Naive thymus-derived CD4-positive, alpha-beta T cell (primary cell): Measurements from ENCODE around the gene STARD6. TPM values are rescaled to one million over a fixed set of nuclear protein-coding genes. Genes with fewer than 3 reads are reported as not detected.

Experiments
- ATAC-seq: fragments of 150-1000 bp; cut with Tn5 transposase; 2 replicates; pipeline ENCODE4 v1.10.0; 2021; ENCODE audit warnings: mild to moderate bottlenecking, moderate library complexity
- CTCF ChIA-PET: fragments of 350-600 bp; sonication (Branson Sonifier 250); formaldehyde crosslinking; loops from one replicate; lab custom pipeline; 2021; ENCODE audit warnings: antibody characterized with exemption; lab: Charles Lee
- POLR2A ChIA-PET: fragments of 350-600 bp; sonication (Branson Sonifier 250); formaldehyde crosslinking; loops from one replicate; lab custom pipeline; 2021; ENCODE audit warnings: antibody characterized with exemption, inconsistent platforms; lab: Charles Lee
- DNase-seq, 9 donors: peaks; one replicate each; pipeline versions ENCODE4 v3.0.0 to v3.0.0-alpha.2; 2020 to 2022; ENCODE audit warnings: mixed read lengths in 1 of 9
- H3K27ac ChIP-seq: one replicate; pipeline ENCODE4 v1.7.0; 2013; ENCODE audit warnings: mild to moderate bottlenecking, low read depth, low read length, moderate library complexity
- H3K27me3 ChIP-seq, 2 donors: one replicate each; pipeline ENCODE4 v1.7.0; 2013; ENCODE audit warnings: low read length in 2 of 2, mild to moderate bottlenecking in 2 of 2, moderate library complexity in 2 of 2; ENCODE audit not compliant: control insufficient read depth in 2 of 2, insufficient read depth in 2 of 2
- H3K36me3 ChIP-seq, 3 experiments: 1 replicate in 2 of 3; 2 replicates in 1 of 3; pipeline ENCODE4 v1.7.0; 2013; ENCODE audit warnings: low read length in 3 of 3, mild to moderate bottlenecking in 3 of 3, moderate library complexity in 1 of 3; ENCODE audit not compliant: insufficient read depth in 3 of 3, control insufficient read depth in 2 of 3
- H3K4me1 ChIP-seq, 2 donors: one replicate each; pipeline ENCODE4 v1.7.0; 2013; ENCODE audit warnings: low read length in 2 of 2, mild to moderate bottlenecking in 2 of 2, moderate library complexity in 1 of 2; ENCODE audit not compliant: control insufficient read depth in 2 of 2, insufficient read depth in 2 of 2
- H3K4me3 ChIP-seq: 2 replicates; pipeline ENCODE4 v1.7.0; 2013; ENCODE audit warnings: mild to moderate bottlenecking, low read length
- H3K9me3 ChIP-seq, 3 experiments: 1 replicate in 2 of 3; 2 replicates in 1 of 3; pipeline ENCODE4 v1.7.0; 2013; ENCODE audit warnings: low read length in 3 of 3; ENCODE audit not compliant: control insufficient read depth in 2 of 3
- H3K27ac Mint-ChIP-seq, 9 donors: one replicate each; pipeline ENCODE4 v1.8.0; 2020 to 2022; ENCODE audit warnings: mixed read lengths in 9 of 9, mild to moderate bottlenecking in 8 of 9, moderate library complexity in 5 of 9, inconsistent platforms in 2 of 9
- H3K27me3 Mint-ChIP-seq, 5 donors: one replicate each; pipeline ENCODE4 v1.8.0; 2021 to 2022; ENCODE audit warnings: mixed read lengths in 5 of 5, mild to moderate bottlenecking in 1 of 5
- H3K36me3 Mint-ChIP-seq, 5 donors: one replicate each; pipeline ENCODE4 v1.8.0; 2020 to 2022; ENCODE audit warnings: mixed read lengths in 5 of 5, mild to moderate bottlenecking in 3 of 5, inconsistent platforms in 1 of 5
- H3K4me1 Mint-ChIP-seq, 7 donors: one replicate each; pipeline ENCODE4 v1.8.0; 2020 to 2022; ENCODE audit warnings: mixed read lengths in 7 of 7, mild to moderate bottlenecking in 3 of 7, inconsistent platforms in 1 of 7
- H3K4me3 Mint-ChIP-seq, 10 donors: one replicate each; pipeline ENCODE4 v1.8.0; 2020 to 2022; ENCODE audit warnings: mild to moderate bottlenecking in 10 of 10, mixed read lengths in 10 of 10, moderate library complexity in 6 of 10, inconsistent platforms in 2 of 10
- H3K9me3 Mint-ChIP-seq, 11 donors: one replicate each; pipeline ENCODE4 v1.8.0; 2020 to 2022; ENCODE audit warnings: mixed read lengths in 11 of 11, mild to moderate bottlenecking in 4 of 11, inconsistent platforms in 1 of 11, moderate library complexity in 1 of 11
- intact Hi-C, 2 donors: fragments of 100-400 bp; cut with micrococcal nuclease; formaldehyde crosslinking; loops; one replicate each; pipeline ENCODE4 v1.15.1; 2023
- polyA plus RNA-seq, 2 donors: library from polyadenylated mRNA; unstranded; fragments of 300-500 nt; fragmentation: Illumina TruSeq; gene quantifications; one replicate each; pipeline ENCODE4 v1.2.3, GENCODE V29; 2021
- total RNA-seq, 6 experiments: library from RNA in 5 of 6; stranded (reverse) in 5 of 6; gene quantifications; 1 replicate in 5 of 6; 2 replicates in 1 of 6; pipeline ENCODE4 v1.2.3 and lab custom pipeline; 2021 to 2026

Gene STARD6
- total and polyA plus RNA-seq, 7 experiments from 2014 or later = 0.31 TPM; not detected in 6

- DNase-seq = no peak
- Mint-ChIP-seq H3K36me3 (peaks cover 8 to 51% (median 18%) of the 10 kb centered on the region in 5 donors), H3K27me3 (no peaks in the 10 kb centered on the region), H3K4me1 (peaks cover 10 to 35% (median 15%) of the 10 kb centered on the region in 7 donors), H3K27ac (peak overlapping the region in 1 of 9 donors; percentile 33), H3K9me3 (no peaks in the 10 kb centered on the region), H3K4me3 (no peak overlapping the region)
- no peak overlapping the region for H3K27ac ChIP-seq
- H3K27me3 ChIP-seq = no peaks in the 10 kb centered on the region
- ATAC-seq = no peak
- ChIA-PET POLR2A (interaction anchor here (0.7 to 1.8 kb wide), 2 partner anchors 10 to 53 kb away, joined by 3 to 6 read pairs; partner anchors contain the start of gene POLI), CTCF (interaction anchor here (0.9 kb wide), 1 partner anchor 73 kb away, joined by 4 read pairs; no protein-coding TSS in a partner anchor)
- peaks cover 0 to 40% (median 0%) of the 10 kb centered on the region in 3 experiments for H3K36me3 ChIP-seq
- no peaks in the 10 kb centered on the region for H3K4me1 ChIP-seq
- H3K9me3 ChIP-seq = no peaks in the 10 kb centered on the region
- intact Hi-C loops = no loop called here
- H3K4me3 ChIP-seq = no peak overlapping the region
These were observed 78.0 kb downstream of the STARD6 start for GRCh38 chr18:54279477-54280219.

- CTCF ChIA-PET = interaction anchor here (0.6 to 0.9 kb wide), 2 partner anchors 27 to 72 kb away, joined by 3 to 4 read pairs; no protein-coding TSS in a partner anchor
- intact Hi-C loops = no loop called here
- peaks cover 0 to 34% (median 0%) of the 10 kb centered on the region in 3 experiments for H3K36me3 ChIP-seq
These were observed 79.0 kb downstream of the STARD6 start for GRCh38 chr18:54278615-54279014.

GRCh38 chr18:54277899-54278298, 79.8 kb downstream of the STARD6 start:
- Mint-ChIP-seq H3K36me3 (peaks cover 0 to 41% (median 11%) of the 10 kb centered on the region in 5 donors), H3K9me3 (no peaks in the 10 kb centered on the region), H3K27me3 (no peaks in the 10 kb centered on the region), H3K27ac (no peak overlapping the region), H3K4me3 (no peak overlapping the region), H3K4me1 (peaks cover 7 to 27% (median 12%) of the 10 kb centered on the region in 7 donors)
- Histone ChIP-seq H3K27ac (no peak overlapping the region), H3K27me3 (no peaks in the 10 kb centered on the region), H3K4me1 (no peaks in the 10 kb centered on the region), H3K36me3 (peaks cover 0 to 34% (median 0%) of the 10 kb centered on the region in 3 experiments), H3K4me3 (no peak overlapping the region), H3K9me3 (no peaks in the 10 kb centered on the region)
- ATAC-seq (no peak), DNase-seq (no peak)
- intact Hi-C loops = no loop called here
- CTCF ChIA-PET = no interaction called here
- POLR2A ChIA-PET = interaction anchor here (1.8 kb wide), 1 partner anchor 8 kb away, joined by 6 read pairs; the partner anchor contains the start of gene POLI

More at GRCh38 chr18:54278615-54279014, 79.0 kb downstream of the STARD6 start:
- Histone ChIP-seq H3K9me3 (no peaks in the 10 kb centered on the region), H3K27me3 (no peaks in the 10 kb centered on the region), H3K4me3 (no peak overlapping the region), H3K27ac (peak overlapping the region; percentile 5), H3K4me1 (no peaks in the 10 kb centered on the region)
- Mint-ChIP-seq H3K27ac (no peak overlapping the region), H3K27me3 (no peaks in the 10 kb centered on the region), H3K4me1 (peaks cover 7 to 27% (median 12%) of the 10 kb centered on the region in 7 donors), H3K4me3 (no peak overlapping the region), H3K36me3 (peaks cover 0 to 41% (median 11%) of the 10 kb centered on the region in 5 donors), H3K9me3 (no peaks in the 10 kb centered on the region)
- POLR2A ChIA-PET = interaction anchor here (1.8 kb wide), 1 partner anchor 9 kb away, joined by 6 read pairs; the partner anchor contains the start of gene POLI
- ATAC-seq (no peak), DNase-seq (no peak)

Other genes with a start within 250 kb of the STARD6 start
- gene MBD2, start 133.2 kb downstream of the STARD6 start, total RNA-seq = 100 to 1,000 TPM in 2 of 5 experiments, 10 to 100 TPM in 3; 69.7 to 118 (median 76.9) TPM
- 1 to 10 TPM; 6.1 to 8.1 TPM for gene MBD2, start 133.2 kb downstream of the STARD6 start, polyA plus RNA-seq
- gene POLI, start 88.3 kb downstream of the STARD6 start, total RNA-seq = 10 to 100 TPM; 25.1 to 52.2 (median 31.8) TPM
- 10 to 100 TPM; 10.4 to 11.7 TPM for gene POLI, start 88.3 kb downstream of the STARD6 start, polyA plus RNA-seq
- gene C18orf54, start within 50 bp of the STARD6 start, total RNA-seq = 1 to 10 TPM in 3 of 5 experiments, under 1 TPM in 2; 0.77 to 8.3 (median 3.6) TPM
- under 1 TPM; 0.44 to 0.45 TPM for gene C18orf54, start within 50 bp of the STARD6 start, polyA plus RNA-seq
- not detected for gene DYNAP, start 233.4 kb upstream of the STARD6 start, total RNA-seq
- gene DYNAP, start 233.4 kb upstream of the STARD6 start, polyA plus RNA-seq = not detected